Smooth muscle cell (in vitro differentiated cells): Measurements from ENCODE around the gene CCDC200. TPM values are rescaled to one million over a fixed set of nuclear protein-coding genes. Genes with fewer than 3 reads are reported as not detected.

Source experiments
- DNase-seq: peaks from one replicate; lab custom pipeline; 2025; ENCODE audit not compliant: unreplicated experiment; lab: John Stamatoyannopoulos, UW
- H2AFZ ChIP-seq: fragments of 200-600 bp; sonication (generic); 2 replicates; pipeline ENCODE4 v1.6.0; 2016; ENCODE audit warnings: antibody characterized with exemption, low read depth, mild to moderate bottlenecking
- H3F3A ChIP-seq: fragments of 200-600 bp; sonication (generic); 2 replicates; pipeline ENCODE4 v1.6.0; 2017; ENCODE audit warnings: antibody characterized with exemption, low read depth
- H3K27ac ChIP-seq: fragments of 200-600 bp; sonication (generic); 2 replicates; pipeline ENCODE4 v1.5.1; 2016; ENCODE audit warnings: low read depth, mild to moderate bottlenecking
- H3K27me3 ChIP-seq: fragments of 200-600 bp; sonication (generic); 2 replicates; pipeline ENCODE4 v1.6.1; 2016; ENCODE audit warnings: low read depth, mild to moderate bottlenecking
- H3K36me3 ChIP-seq: fragments of 200-600 bp; sonication (generic); 2 replicates; pipeline ENCODE4 v1.5.1; 2016; ENCODE audit warnings: low read depth
- H3K4me1 ChIP-seq: fragments of 200-600 bp; sonication (generic); 2 replicates; pipeline ENCODE4 v1.5.1; 2016; ENCODE audit warnings: low read depth
- H3K4me2 ChIP-seq: fragments of 200-600 bp; sonication (generic); 2 replicates; pipeline ENCODE4 v1.6.0; 2016; ENCODE audit warnings: mild to moderate bottlenecking
- H3K4me3 ChIP-seq: fragments of 200-600 bp; sonication (generic); 2 replicates; pipeline ENCODE4 v1.5.1; 2016; ENCODE audit warnings: mild to moderate bottlenecking
- H3K79me2 ChIP-seq: fragments of 200-600 bp; sonication (generic); 2 replicates; pipeline ENCODE4 v1.6.0; 2016; ENCODE audit warnings: low read depth, mild to moderate bottlenecking
- H3K9ac ChIP-seq: fragments of 200-600 bp; sonication (generic); 2 replicates; pipeline ENCODE4 v1.6.0; 2016; ENCODE audit warnings: low read depth
- H3K9me3 ChIP-seq: fragments of 200-600 bp; sonication (generic); replicated peaks from 2 replicates; pipeline ENCODE4 v1.5.1; 2016; ENCODE audit warnings: low read depth
- H4K20me1 ChIP-seq: fragments of 200-600 bp; sonication (generic); 2 replicates; pipeline ENCODE4 v1.6.0; 2016; ENCODE audit warnings: low read depth
- WGBS: methylation state at CpG from one replicate; pipeline ENCODE4 v1.1.7; 2016; ENCODE audit warnings: low lambda C conversion rate; 5-methylcytosine and 5-hydroxymethylcytosine counted together
- polyA plus RNA-seq: library from polyadenylated mRNA; unstranded; fragments of >200 nt; fragmentation: Nextera tagmentation; extraction: Ambion mirVana; gene quantifications from 2 replicates; pipeline ENCODE4 v1.2.1, GENCODE V29; 2016
- total RNA-seq: library from RNA; depleted of rRNA; stranded (reverse); fragments of >200 nt; gene quantifications from 2 replicates; pipeline ENCODE4 v1.2.3, GENCODE V29; 2014
- TF ChIP-seq, protein P1 (sequence below): fragments of 200-600 bp; sonication (generic); IDR thresholded peaks from 2 replicates; pipeline ENCODE4 v1.5.1; 2017; ENCODE audit warnings: borderline replicate concordance, mild to moderate bottlenecking, antibody characterized with exemption; ENCODE audit not compliant: insufficient read depth, poor library complexity, severe bottlenecking

CCDC200 gene
- total and polyA plus RNA-seq, 2 experiments from 2014 or later, result 1.1 TPM; not detected in 1

DNA sequence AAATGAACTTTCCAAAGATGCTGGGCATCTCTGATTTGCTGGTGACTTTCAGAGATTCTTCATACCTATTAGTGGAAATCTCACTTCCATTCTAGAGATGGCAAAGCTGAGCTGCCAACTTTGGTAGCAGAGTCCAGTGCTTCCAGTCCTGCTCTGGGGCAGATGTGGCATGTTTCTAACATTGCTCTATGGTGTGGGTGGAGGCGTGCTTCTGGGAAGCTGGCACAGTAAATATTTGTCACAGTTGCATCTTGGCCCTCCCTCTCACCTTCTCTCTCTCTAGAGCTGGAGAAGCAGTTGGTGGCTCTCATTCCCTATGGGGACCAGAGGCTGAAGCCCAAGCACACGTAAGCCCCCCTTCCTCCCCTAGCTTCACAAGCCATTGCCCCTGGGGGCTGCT is 14.9 kb downstream of the CCDC200 start:
- H3F3A ChIP-seq, result peaks cover 10% of the 10 kb centered on the region
- peak overlapping the region; percentile 88 for H3K4me2 ChIP-seq
- H3K4me1 ChIP-seq, result peaks cover 15% of the 10 kb centered on the region
- H4K20me1 ChIP-seq, result no peaks in the 10 kb centered on the region
- no peak overlapping the region for H3K27ac ChIP-seq
- H3K27me3 ChIP-seq, result no peaks in the 10 kb centered on the region
- H3K4me3 ChIP-seq, result no peak overlapping the region
- no peak overlapping the region for H2AFZ ChIP-seq
- WGBS, result 100% methylated on average over 2 of the region's 2 CpGs
- no peak overlapping the region for H3K9ac ChIP-seq
- no peaks in the 10 kb centered on the region for H3K79me2 ChIP-seq
- TF ChIP-seq, protein P1, sequence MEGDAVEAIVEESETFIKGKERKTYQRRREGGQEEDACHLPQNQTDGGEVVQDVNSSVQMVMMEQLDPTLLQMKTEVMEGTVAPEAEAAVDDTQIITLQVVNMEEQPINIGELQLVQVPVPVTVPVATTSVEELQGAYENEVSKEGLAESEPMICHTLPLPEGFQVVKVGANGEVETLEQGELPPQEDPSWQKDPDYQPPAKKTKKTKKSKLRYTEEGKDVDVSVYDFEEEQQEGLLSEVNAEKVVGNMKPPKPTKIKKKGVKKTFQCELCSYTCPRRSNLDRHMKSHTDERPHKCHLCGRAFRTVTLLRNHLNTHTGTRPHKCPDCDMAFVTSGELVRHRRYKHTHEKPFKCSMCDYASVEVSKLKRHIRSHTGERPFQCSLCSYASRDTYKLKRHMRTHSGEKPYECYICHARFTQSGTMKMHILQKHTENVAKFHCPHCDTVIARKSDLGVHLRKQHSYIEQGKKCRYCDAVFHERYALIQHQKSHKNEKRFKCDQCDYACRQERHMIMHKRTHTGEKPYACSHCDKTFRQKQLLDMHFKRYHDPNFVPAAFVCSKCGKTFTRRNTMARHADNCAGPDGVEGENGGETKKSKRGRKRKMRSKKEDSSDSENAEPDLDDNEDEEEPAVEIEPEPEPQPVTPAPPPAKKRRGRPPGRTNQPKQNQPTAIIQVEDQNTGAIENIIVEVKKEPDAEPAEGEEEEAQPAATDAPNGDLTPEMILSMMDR, result no peak
- H3K36me3 ChIP-seq, result peaks cover 4% of the 10 kb centered on the region
- no peaks in the 10 kb centered on the region for H3K9me3 ChIP-seq
- no peak for DNase-seq

DNA sequence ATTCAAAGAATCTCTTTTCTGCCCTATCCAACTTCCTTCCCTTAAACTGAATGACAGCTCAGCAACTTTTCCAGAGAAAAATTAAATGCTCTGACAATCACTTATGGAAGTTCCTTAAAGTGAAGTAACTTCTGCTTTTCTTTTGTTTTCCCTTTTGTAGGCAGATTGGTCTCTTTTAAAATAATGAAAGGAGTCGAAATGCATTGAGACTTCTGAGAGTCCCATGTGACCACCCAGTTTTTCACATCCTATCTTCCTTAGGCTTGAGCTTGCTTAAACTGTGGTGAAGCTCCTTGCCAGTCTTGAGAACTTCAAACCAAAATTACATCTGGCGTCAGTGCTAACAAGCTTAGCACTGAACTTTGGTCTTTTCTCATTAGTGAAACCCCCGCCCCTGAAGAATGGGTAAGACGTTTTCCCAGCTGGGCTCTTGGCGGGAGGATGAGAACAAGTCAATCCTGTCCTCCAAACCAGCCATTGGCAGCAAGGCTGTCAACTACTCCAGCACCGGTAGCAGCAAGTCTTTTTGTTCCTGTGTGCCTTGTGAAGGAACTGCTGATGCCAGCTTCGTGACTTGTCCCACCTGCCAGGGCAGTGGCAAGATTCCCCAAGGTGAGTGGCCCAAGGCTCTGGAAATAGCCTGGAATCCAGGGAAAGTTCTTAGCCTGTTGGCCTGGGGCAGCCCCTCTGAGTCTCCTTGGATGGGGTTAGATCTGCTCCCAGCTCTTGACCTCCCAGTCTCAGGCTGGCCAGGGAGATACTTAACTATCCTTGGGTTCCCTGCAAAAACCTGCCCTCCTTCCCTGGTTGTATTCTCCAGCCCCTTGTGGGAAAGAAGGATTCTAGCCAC is 15.6 kb downstream of the CCDC200 start:
- DNase-seq, result no peak
- TF ChIP-seq, protein P1, result no peak
- Histone ChIP-seq H2AFZ (no peak overlapping the region), H3K27me3 (no peaks in the 10 kb centered on the region), H3K4me2 (peak overlapping the region; percentile 88), H3K36me3 (peaks cover 4% of the 10 kb centered on the region), H3K9ac (peak overlapping the region; percentile 66), H3K79me2 (no peaks in the 10 kb centered on the region), H4K20me1 (no peaks in the 10 kb centered on the region), H3F3A (peaks cover 13% of the 10 kb centered on the region), H3K4me3 (peak overlapping the region; percentile 75), H3K9me3 (no peaks in the 10 kb centered on the region), H3K4me1 (peaks cover 15% of the 10 kb centered on the region), H3K27ac (no peak overlapping the region)
- 83% methylated on average over 7 of the region's 7 CpGs for WGBS

DNA sequence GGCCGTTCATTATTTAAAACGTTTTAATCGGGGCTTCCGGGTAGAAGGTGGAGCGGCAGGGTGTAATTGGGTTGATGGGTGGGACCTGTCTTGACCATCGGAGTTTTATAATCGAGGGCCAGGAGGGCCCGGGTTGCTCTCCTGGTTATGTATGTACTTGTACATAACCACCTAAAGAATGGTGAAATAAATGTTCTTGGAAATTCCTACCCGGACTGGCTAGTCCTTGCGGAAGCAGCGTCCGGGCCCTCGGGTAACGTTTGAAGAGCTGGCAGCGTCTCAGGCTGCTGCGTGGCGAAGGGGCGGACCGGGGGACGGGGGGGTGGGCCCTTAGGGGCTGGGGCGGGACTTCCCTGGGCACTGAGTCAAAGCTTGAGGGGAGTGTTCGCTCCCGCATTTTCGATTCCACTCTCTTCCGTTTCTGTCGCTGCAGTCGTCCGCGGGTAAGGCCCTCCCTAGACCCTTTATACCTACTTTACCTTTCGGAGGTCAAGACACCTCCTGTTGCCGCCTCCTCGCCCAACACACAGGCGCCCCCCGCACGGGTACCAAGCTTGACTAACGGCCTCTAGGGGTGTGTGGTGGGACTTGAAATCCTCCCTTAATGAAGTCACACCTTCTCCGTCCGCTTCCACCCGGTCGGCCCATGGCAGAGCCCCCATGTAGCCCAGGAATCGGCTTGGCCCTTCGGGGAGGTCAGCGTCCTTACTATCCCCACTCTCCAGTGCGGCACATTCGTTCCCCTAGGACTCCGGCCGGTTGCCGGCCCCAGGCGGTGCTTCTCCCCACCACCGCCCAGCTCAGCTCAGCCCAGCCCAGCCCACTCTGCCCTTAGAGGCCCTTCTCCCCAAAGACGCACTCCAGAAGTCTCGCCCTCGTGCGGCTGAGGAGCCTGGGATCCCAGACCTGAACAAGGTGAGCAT is 16.7 kb downstream of the CCDC200 start, which contains the start of gene TMEM106A:
TMEM106A (plus strand) TSS at position 396 of the 923 bp plus-strand sequence. CDS start 1,167 bp downstream, outside the sequence.
- peaks cover 19% of the 10 kb centered on the region for H3F3A ChIP-seq
- H3K9ac ChIP-seq, result peak within 1 kb of the TSS; percentile 74
- H3K27me3 ChIP-seq, result no peaks in the 10 kb centered on the region
- no peaks in the 10 kb centered on the region for H3K9me3 ChIP-seq
- H3K36me3 ChIP-seq, result peaks cover 4% of the 10 kb centered on the region
- TF ChIP-seq, protein P1, result peak; percentile 28
- H3K4me3 ChIP-seq, result peak within 1 kb of the TSS; percentile 75
- DNase-seq, result peak; percentile 52
- WGBS, result under 1% methylated on average over 45 of the region's 54 CpGs
- H3K4me2 ChIP-seq, result peak within 1 kb of the TSS; percentile 88
- H3K27ac ChIP-seq, result peak within 1 kb of the TSS; percentile 87
- H2AFZ ChIP-seq, result peak within 1 kb of the TSS; percentile 89
- peaks cover 15% of the 10 kb centered on the region for H3K4me1 ChIP-seq
- H3K79me2 ChIP-seq, result no peaks in the 10 kb centered on the region
- no peaks in the 10 kb centered on the region for H4K20me1 ChIP-seq
